ENCODE data around the gene PLEKHS1. TPM values are rescaled to one million over a fixed set of nuclear protein-coding genes. Genes with fewer than 3 reads are reported as not detected.

Gene PLEKHS1
- total RNA-seq, 1 experiment from 2014 or later, result 4.9 TPM

- BruUV-seq (replicated peaks), result no TSS peak
Observed at GRCh38 chr10:113720386-113720785, 31.1 kb upstream of the PLEKHS1 start.

GRCh38 chr10:113732160-113732881 lies 19.2 kb upstream of the PLEKHS1 start:
- POLR2A ChIA-PET (ENCODE audit: unreplicated experiment), result no interaction called here
- TF ChIP-seq EZH2 (IDR thresholded peaks at IDR 0.05; ENCODE audit: low read depth) (no peak), CTCF (conservative IDR thresholded peaks at IDR 0.05) (no peak)

More at GRCh38 chr10:113720386-113720785, 31.1 kb upstream of the PLEKHS1 start:
- Histone ChIP-seq H3K4me1 (replicated peaks; ENCODE audit: insufficient read depth) (no peaks in the 10 kb centered on the region), H3K36me3 (ENCODE audit: low read depth) (no peaks in the 10 kb centered on the region), H4K20me1 (ENCODE audit: insufficient read depth) (no peaks in the 10 kb centered on the region), H3K9me2 (ENCODE audit: insufficient read depth) (no peaks in the 10 kb centered on the region), H3K4me2 (no peak overlapping the region), H3K4me3 (no peak overlapping the region), H3K27ac (no peak overlapping the region), H3K9me3 (ENCODE audit: insufficient read depth, low read depth) (no peaks in the 10 kb centered on the region), H3K27me3 (ENCODE audit: insufficient read depth, low read depth) (no peaks in the 10 kb centered on the region), H2AFZ (no peak overlapping the region), H3F3A (ENCODE audit: insufficient read depth, low read depth) (no peaks in the 10 kb centered on the region), H3K79me2 (ENCODE audit: low read depth) (no peaks in the 10 kb centered on the region)
- TF ChIP-seq EZH2 (IDR thresholded peaks at IDR 0.05; ENCODE audit: low read depth), result no peak
- no peak for TF ChIP-seq CTCF (conservative IDR thresholded peaks at IDR 0.05)
- intact Hi-C loops (cut with micrococcal nuclease; ENCODE audit: unreplicated experiment), result no loop called here
- no peak for DNase-seq
- ChIA-PET CTCF (no interaction called here), POLR2A (ENCODE audit: unreplicated experiment) (no interaction called here)

GRCh38 chr10:113732966-113733365 lies 18.5 kb upstream of the PLEKHS1 start:
- intact Hi-C loops (cut with micrococcal nuclease; ENCODE audit: unreplicated experiment), result no loop called here
- no peak for DNase-seq
- Histone ChIP-seq H3K9me3 (ENCODE audit: insufficient read depth, low read depth) (no peaks in the 10 kb centered on the region), H3K79me2 (ENCODE audit: low read depth) (no peaks in the 10 kb centered on the region), H3K27ac (no peak overlapping the region), H3K4me3 (no peak overlapping the region), H3K4me1 (replicated peaks; ENCODE audit: insufficient read depth) (no peaks in the 10 kb centered on the region), H3K36me3 (ENCODE audit: low read depth) (no peaks in the 10 kb centered on the region), H4K20me1 (ENCODE audit: insufficient read depth) (no peaks in the 10 kb centered on the region), H3K9me2 (ENCODE audit: insufficient read depth) (no peaks in the 10 kb centered on the region), H3F3A (ENCODE audit: insufficient read depth, low read depth) (no peaks in the 10 kb centered on the region), H3K27me3 (ENCODE audit: insufficient read depth, low read depth) (no peaks in the 10 kb centered on the region), H3K4me2 (no peak overlapping the region), H2AFZ (no peak overlapping the region)
- TF ChIP-seq EZH2 (IDR thresholded peaks at IDR 0.05; ENCODE audit: low read depth) (no peak), CTCF (conservative IDR thresholded peaks at IDR 0.05) (no peak)
- ChIA-PET CTCF (interaction anchor here (0.5 to 0.6 kb wide), 2 partner anchors 383 to 424 kb away, joined by 3 to 8 read pairs; no protein-coding TSS in a partner anchor), POLR2A (ENCODE audit: unreplicated experiment) (no interaction called here)
- BruUV-seq (replicated peaks), result no TSS peak

More at GRCh38 chr10:113732160-113732881, 19.2 kb upstream of the PLEKHS1 start:
- CTCF ChIA-PET, result interaction anchor here (0.5 kb wide), 1 partner anchor 425 kb away, joined by 8 read pairs; no protein-coding TSS in a partner anchor
- no peaks in the 10 kb centered on the region for H3K36me3 ChIP-seq (ENCODE audit: low read depth)
- H4K20me1 ChIP-seq (ENCODE audit: insufficient read depth), result no peaks in the 10 kb centered on the region
- H3K79me2 ChIP-seq (ENCODE audit: low read depth), result no peaks in the 10 kb centered on the region
- no peak overlapping the region for H3K4me3 ChIP-seq
- no peaks in the 10 kb centered on the region for H3K9me2 ChIP-seq (ENCODE audit: insufficient read depth)
- H3K4me2 ChIP-seq, result no peak overlapping the region
- intact Hi-C loops (cut with micrococcal nuclease; ENCODE audit: unreplicated experiment), result no loop called here
- no TSS peak for BruUV-seq (replicated peaks)
- H3K4me1 ChIP-seq (replicated peaks; ENCODE audit: insufficient read depth), result no peaks in the 10 kb centered on the region
- H3K27me3 ChIP-seq (ENCODE audit: insufficient read depth, low read depth), result no peaks in the 10 kb centered on the region
- no peaks in the 10 kb centered on the region for H3K9me3 ChIP-seq (ENCODE audit: insufficient read depth, low read depth)
- no peak for DNase-seq
- H2AFZ ChIP-seq, result no peak overlapping the region
- no peak overlapping the region for H3K27ac ChIP-seq
- H3F3A ChIP-seq (ENCODE audit: insufficient read depth, low read depth), result no peaks in the 10 kb centered on the region

Data from PC-9 (cell line).